NCI-H128 (cell line): ENCODE data around the gene CNOT10.
"Not testable (repeated sequence)": the region's sequence is repeated elsewhere in the genome, so short reads cannot be mapped to it uniquely, and the experiment has no call there.

Experiments
- DNase-seq: peaks from one replicate; lab custom pipeline; 2025; ENCODE audit not compliant: unreplicated experiment; lab: John Stamatoyannopoulos, UW

The CNOT10 gene

DNA sequence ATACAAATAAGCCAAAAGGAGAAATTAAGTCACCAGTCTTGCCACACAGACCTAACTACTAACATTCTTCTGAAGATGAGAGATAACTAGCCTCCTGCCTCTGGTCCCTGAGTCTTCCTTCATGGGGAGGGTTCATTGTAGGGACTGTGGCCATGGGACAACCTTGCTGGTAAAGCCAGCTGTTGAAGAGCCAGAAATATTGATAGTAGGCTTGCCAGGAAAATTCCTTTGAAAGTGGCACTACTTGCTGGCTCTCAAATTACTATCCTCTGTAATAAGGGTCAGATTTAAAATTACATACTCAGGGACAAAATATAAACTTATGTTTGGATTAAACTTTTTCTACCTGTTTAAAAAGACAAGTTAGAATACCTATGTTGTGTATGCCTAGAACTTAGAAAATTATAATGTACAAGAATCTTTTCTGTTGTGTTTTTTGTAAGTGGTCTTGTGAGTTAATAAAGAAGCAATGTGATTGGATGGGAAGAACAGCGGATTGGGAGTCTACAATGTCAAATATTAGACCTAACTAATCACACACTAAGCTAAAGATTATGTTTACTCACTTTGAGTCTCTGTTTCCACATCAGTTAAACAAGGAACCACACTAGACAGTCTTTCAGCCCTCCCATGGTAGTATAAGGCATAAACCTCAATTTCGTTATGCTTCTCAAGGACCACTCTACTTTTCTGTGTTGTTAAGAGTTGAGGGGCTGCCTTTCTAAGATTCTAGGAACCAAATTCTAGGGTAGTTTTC lies 72.8 kb downstream of the CNOT10 start:
- DNase-seq = no peak

DNA sequence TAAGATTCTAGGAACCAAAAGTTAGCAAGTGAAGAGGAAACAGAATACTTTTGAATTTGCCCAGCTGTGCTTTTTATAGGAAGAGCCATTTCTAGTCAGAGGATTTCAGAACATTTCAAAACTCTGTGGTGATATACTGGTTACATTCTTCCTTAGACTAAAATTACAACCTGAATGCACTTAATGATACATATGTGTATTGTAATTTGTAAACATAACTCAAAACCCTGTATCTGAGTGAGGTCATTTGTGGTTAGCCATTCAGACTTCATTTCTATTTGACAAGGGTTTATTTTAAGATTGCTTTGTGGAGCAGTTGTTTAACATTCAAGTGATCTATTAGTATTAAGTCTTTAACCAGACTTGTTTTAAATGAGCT lies 73.4 kb downstream of the CNOT10 start:
- no peak for DNase-seq

DNA sequence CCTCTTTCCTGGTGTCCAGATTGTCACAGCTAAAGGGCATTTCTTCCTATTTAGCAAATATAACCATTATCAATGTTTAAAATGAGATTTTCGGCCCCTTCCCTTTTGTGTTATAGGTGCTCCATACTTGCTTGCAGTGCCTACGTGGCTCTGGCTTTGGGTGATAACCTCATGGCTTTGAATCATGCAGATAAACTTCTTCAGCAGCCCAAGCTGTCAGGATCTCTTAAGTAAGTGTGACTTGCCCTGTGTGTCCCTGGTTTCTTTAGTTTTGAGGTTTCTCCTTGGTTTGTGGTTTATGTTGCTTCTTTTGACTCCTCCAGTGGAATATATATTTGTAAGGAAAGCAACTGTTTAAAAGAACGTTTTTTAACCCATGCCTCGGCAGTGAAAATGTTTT lies 74.4 kb downstream of the CNOT10 start:
- DNase-seq = no peak

DNA sequence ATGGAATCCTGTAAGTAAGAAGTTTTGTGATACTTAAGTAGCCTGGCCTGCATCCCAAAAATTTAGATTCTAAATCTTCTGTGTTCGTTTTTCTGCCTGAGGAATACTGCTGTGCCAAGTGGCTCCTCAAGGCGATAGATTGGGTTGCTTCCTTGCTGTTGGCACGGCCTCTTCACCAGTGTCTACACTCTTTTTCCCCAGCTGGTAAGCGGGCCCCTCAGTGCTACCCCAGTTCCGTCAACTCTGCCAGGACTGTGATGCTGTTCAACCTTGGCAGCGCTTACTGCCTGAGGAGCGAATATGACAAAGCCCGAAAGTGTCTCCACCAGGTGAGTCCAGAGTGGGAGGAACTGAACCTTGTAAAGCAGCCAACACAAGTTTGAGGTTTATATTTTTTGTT lies 79.5 kb downstream of the CNOT10 start:
- no peak for DNase-seq

DNA sequence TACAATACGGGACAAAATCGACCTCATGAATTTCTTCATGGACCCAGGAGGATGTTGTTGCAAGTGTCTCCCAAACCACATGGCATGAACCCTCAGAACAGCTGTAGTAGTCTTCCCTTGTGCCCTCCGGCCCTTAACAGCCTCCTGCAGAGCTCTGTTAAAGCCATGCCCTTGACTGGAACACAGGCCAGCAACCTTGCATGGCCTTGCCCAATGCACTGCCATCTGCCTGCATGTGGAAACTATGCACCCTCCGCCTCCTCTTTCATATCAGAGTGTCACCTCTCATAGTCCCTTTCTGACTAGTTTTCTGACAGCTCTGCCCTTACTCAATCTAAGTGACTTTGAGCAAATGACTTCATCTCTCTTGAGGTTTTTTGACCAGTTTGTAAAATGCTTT lies 93.4 kb downstream of the CNOT10 start:
- no peak for DNase-seq

DNA sequence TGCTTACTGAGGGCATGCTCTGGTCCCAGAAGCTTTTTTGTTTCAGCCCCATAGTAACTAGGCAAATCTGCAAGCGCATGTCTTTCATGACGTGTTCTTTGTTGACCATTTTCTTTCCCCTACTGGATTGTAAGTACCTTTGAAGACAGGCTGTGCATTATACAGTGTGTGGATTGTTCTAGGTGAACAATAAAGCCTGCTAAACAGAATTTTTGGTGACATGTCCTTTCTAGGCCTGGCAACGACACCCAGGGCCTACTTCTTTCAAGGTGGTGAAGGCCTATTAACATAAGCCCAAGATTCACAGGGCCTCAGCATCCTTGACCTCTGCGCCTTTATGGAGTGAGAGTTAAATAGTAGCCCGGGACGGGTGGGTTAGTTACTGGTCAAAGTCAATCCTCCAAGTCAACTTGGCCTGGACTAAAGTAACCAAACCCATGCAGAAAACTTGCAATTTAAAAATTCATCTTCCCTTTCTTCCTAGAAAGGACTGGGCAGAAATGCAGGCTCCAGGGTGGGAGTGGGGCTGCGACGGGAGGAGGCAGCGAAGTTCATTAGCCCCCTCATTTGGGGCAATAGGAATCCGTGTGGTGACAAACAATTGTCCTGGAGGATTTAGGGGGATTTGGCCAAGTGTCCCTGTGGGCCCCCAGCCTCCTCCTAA lies 95.2 kb downstream of the CNOT10 start:
- DNase-seq = no peak

DNA sequence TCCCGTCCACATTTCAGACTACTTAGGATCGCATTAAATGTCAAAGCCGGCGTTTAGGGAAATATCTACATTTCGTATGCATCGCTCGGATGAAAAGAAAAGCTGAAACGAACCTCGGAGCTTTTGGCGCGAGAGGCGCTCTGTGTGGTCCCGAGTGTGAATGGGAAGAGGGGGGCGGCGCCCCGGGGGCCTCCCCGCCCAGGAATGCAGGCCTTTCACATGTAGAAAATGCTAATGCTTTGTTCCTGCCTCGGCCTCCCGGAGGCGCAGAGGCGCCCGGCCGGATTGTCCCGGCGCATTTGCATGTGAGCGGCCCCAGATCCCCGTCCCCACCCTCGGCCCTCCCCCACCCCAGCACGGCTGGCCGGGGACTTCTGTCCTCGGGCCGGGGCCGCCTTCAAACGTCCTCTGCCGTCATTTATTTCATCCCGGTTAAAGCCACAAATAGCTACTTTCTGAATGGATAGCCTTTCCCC lies 95.8 kb downstream of the CNOT10 start:
- DNase-seq = no peak

DNA sequence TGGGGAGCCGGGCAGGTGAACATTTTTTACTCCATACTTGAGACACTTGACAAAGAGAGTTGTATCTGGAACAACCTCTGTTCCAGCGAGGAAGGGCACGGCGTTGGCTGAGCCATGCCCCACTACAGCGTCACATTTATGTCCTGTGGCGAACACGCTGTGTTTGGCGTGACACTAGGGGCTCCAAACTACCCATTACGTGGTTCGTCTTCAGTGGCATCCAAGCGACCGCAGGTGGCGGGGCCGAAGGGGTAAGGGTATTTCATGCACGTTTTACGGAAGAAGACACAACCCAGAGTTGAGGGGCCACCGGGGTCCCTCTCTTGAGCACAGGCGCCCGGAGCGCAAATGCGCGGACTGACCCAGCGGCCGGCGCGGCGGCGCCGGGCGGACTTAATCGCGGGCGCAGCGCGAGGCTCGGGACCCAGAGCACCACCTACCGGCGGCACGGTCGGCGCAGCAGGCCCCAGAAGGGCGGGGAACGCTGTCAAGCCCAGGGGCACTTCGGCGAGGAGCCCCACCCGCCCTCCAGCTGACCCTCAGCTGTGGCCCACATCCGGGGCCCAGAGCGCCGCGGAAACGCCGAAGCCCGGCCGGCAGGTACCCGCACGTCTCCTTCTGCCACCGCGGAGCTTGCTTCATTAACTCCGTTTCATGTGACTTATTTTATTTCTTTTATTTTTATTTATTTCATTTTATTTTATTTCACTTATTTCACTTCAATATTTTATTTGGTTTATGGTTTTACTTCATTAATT lies 96.4 kb downstream of the CNOT10 start:
- DNase-seq = no peak

DNA sequence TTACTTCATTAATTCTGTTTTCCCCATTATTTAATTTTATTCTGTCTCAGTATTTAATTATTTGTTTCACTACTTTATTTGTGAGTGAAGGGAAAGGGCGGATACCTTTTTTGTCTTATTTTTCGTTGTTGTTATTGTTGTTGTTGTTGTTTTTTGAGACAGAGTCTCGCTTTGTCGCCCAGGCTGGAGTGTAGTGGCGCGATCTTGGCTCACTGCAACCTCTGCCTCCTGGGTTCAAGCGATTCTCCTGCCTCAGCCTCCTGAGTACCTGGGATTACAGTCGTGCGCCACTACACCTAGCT lies 96.9 kb downstream of the CNOT10 start:
- not testable (repeated sequence) for DNase-seq

DNA sequence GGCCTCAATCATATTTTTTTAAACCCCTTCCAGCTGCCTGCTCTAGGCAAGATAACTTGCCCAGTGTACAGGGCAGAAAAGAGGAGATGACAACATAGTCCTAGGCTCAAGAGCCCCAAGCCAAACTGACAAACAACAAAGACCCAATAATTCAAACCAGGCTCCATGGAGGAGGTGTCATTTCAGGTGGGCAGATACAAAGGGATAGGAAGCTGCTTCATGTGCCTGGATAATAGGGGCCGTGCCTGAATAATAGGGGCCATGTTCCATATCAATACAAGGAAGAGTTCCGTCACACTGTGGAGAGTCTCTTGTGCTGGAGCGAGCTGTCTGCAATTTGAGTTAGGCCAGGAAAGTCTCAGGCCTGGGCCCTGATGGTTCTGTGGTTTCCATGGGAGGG lies 97.4 kb downstream of the CNOT10 start:
- no peak for DNase-seq

DNA sequence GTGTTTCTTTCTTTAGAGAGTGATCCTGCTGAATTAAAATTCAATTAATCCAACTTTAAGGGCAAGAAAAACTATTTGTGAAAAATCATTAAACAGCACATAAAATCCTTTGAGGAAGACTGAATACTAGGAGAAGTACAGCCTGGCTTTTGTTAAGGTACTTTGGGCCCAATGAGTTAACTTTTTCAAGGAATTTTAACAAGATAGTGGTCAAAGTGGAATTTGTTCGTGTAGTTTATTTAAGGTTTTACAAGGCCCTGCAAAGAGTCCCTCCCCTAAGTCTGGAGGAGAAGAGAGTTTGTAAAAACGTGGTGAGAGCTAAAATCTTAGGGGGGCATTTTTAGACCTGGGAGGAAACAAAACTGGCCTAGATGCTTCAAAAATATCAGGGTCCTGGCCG lies 106.8 kb downstream of the CNOT10 start:
- DNase-seq = no peak

DNA sequence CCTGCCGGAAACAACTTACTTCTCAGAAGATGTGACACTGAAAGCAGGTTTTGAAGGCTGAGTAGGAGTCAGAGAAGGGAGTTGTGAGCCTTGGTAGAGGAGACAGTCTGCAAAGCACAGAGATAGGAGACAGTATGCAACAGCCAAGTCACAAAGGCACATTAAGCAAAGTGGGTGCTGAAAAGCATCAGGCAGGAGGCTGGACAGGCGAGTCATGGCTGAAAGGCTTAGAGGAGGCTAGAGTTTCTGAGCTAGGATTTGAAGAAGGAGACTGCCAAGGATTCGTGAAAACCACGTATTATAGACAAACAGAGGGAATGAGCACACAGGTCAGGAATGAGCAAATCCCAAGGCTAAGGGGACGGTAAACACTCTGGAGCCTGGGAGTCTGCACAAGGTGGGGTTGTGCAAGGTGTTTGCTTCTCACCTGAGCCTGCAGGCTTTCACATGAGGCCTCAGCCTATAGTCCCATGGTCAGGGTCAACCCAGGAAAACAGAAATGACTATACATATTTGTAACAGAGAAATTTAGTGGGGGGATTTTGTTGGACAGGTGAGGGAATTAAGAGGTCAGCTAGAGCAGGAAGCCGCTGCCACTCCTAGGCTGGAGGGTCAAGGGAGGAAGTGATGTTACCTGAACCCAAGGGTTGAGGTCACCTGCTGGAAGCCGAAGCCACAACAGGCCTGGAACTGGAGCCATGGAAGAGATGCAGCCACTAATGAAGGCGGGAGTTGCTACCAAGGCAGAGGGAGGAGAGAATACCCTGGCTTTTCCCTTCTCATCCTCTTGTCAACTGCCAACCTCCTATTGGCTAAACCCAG lies 109.7 kb downstream of the CNOT10 start:
- no peak for DNase-seq

DNA sequence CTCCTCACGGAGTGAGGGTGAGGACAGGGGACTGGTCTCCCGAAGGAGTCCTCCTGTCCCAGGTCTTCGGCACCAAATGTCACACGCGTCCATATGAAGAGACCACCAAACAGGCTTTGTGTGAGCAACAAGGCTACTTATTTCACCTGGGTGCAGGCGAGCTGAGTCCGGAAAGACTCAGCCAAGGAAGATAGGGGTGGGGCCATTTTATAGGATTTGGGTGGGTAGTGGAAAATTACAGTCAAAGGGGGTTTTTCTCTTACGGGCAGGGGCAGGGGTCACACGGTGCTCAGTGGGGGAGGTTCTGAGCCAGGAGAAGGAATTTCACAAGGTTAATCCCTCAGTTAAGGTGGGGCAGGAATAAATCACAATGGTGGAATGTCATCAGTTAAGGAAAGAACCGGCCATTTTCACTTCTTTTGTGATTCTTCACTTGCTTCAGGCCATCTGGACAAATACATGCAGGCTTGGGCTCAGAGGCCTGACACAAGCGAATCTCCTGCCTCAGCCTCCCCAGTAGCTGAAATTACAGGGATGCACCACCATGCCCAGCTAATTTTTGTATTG lies 111.5 kb downstream of the CNOT10 start:
- not testable (repeated sequence) for DNase-seq

DNA sequence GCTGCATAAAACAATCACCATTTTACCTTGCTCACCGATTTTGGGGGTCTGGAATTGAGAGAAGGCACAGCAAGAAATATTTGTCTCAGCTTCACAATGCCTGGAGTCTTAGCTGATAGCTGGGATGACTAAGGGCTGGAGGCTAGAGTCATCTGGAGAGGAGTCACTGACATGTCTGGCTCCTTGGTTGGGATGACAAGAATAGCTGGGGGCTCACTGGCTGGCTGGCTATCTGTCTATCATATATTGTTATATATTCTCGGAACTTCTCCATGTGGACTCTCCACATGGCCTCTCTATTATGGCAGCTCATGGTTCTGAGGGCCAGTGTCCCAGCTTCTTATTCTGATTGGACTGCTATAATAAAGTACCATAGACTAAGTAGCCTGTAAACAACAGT lies 112.8 kb downstream of the CNOT10 start:
- DNase-seq = no peak

DNA sequence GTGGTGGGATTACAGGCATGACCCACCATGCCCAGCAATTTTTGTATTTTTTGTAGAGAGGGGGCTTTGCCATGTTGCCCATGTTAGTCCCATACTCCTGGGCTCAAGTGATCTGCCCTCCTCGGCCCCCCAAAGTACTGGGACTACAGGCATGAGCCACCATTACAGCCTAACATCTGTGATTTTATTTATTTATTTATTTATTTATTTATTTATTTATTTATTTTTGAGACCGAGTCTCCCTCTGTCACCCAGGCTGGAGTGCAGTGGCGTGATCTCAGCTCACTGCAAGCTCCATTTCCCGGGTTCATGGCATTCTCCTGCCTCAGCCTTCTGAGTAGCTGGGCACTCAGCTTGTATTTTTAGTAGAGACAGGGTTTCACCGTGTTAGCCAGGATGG lies 116.5 kb downstream of the CNOT10 start:
- DNase-seq = not testable (repeated sequence)

DNA sequence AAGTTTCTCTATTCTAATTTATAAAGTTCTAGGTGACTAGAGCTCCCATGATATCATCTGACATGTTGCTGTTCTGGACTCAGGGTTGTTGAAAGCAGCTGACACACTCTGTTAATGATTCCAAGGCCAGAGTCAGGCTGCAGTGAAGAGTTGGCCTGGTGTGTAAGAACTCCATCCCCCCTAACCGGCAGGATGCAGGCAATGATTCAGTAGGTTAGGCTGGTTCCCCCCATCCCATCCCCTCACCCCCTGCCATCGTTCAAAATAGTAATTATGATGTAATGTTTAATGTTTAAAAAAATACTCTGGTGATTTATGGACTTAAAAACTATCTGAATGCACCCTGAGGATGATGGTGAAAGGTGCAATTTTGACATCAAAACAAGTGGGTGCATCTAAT lies 128.2 kb downstream of the CNOT10 start:
- DNase-seq = no peak

DNA sequence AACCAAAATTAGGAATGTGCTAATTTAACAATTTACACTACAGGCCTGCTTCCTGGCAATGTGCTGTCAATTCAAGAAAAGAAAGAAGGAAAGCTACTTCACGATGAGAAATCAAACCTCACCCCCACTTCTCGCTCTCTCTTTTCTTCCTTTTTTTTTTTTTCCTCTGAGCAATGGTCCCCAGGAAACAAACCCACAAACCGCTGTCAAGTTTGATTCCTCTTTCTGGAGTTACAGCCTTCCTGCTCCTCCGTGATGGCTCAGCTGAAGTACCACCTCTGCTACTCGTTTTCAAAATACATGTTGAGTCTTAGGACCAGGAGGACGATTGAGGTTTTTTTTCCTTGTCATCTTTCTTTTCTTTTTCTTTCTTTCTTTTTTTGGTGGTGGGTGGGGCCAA lies 129.4 kb downstream of the CNOT10 start:
- DNase-seq = no peak

DNA sequence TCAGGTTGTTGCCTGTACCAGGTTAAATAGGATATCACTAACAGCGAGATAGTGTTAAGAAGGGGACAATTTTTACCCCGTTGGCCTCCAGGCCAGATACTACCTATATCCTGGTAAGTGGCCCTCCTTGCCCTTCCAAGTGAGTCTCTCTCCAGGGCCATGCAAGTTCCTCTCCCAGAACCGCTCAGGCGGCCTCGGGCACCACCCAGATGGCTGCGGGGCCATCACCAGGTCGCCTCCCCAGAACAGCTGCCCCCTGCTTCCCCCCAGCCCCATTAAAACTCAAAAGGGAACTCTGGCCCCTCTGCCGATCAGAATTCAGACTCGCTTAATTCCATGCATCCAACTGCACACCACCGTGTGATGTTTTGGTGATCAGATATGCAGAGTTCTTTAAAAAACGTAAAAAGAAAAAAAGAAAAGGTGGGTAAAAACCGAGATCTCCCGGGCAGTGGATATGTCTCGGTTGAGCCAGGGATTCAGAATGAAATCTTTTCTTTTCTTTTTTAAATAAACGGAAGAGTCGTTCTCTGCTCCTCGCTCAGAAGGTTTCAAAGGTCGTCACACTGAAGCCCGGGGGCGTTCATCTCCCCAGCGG lies 131.0 kb downstream of the CNOT10 start:
- DNase-seq = no peak

DNA sequence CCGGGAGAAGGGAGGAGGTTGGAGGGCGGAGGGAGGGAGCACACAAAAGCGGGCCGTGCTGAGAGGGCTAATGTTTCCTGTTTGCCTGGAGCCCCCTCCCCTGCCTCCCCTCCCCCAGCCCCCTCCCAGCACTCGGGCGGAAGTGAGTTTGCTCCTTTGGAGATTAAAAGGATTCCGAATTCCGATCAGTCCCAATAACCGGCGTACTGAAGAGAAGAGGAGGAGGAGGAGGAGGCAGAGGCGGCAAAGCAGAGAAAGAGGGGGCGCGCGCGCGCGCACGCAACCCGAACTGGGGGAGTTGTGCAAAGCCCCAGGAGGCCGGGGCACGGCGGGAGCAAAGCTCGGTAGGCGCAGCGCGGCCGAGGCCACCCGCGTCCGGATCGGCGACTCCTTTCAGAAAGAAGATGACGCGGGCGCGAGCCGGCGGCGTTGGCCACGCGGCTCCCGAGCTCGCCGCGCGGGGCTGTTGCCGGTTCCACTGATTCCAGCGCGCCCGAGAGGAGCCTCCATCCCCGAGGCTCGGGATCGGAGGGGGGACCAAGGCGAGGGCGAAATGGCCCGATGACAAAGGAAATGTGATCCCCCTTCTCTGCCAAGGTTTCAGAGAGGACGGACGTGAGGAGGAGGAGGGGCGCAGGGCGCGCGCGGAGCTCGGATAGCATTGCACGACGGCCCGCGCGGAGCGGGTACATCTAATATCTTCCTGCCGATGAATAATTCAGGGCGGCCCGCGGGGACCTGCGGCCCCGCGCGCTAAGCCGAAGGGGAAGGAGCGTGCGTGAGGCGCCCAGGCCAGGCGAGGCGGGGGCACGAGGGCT lies 131.7 kb downstream of the CNOT10 start:
- DNase-seq = no peak

DNA sequence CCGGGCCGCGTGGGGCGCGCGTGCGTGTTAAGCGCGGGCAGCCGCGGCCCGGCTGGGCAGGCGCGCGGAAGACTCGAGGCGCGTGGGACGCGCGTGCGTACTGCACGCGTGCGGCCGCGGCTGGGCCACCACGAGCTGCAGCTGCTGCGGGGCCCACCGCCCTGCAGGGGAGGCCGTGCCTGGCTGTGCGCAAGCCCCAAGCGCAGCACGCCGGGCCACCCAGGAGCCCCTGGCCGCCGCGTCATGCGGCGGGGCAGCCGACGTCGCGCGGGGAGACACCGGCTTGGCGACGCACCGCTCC lies 132.2 kb downstream of the CNOT10 start:
- DNase-seq = no peak
